Lung (tissue), 12 donors: Measurements from ENCODE around the gene ADAMTS14. TPM values are rescaled to one million over a fixed set of nuclear protein-coding genes. Genes with fewer than 3 reads are reported as not detected.

ENCODE experiments used
- ATAC-seq: fragments of 200-7000 bp; cut with Tn5 transposase; one replicate; pipeline ENCODE4 v1.9.1; 2020; ENCODE audit warnings: moderate number of reproducible peaks; ENCODE audit not compliant: insufficient read depth, low FRiP score
- DNase-seq, 3 donors: peaks; one replicate each; pipeline ENCODE4 v3.0.0-alpha.2; 2013 to 2017
- H3K27ac ChIP-seq, 2 donors: one replicate each; pipeline ENCODE4 v1.5.1; 2013; ENCODE audit warnings: mild to moderate bottlenecking in 2 of 2, moderate library complexity in 2 of 2, control low read depth in 1 of 2, inconsistent platforms in 1 of 2, low read depth in 1 of 2, low read length in 1 of 2
- H3K27me3 ChIP-seq, 3 donors: one replicate each; pipeline ENCODE4 v1.5.1; 2013; ENCODE audit warnings: low read length in 2 of 3; ENCODE audit not compliant: control insufficient read depth in 3 of 3, insufficient read depth in 3 of 3
- H3K36me3 ChIP-seq, 4 donors: one replicate each; pipeline ENCODE4 v1.5.1; 2013; ENCODE audit warnings: low read length in 4 of 4, mild to moderate bottlenecking in 1 of 4, moderate library complexity in 1 of 4; ENCODE audit not compliant: control insufficient read depth in 4 of 4, insufficient read depth in 4 of 4
- H3K4me1 ChIP-seq, 5 donors: one replicate each; pipeline ENCODE4 v1.5.1; 2013; ENCODE audit warnings: low read length in 5 of 5, mild to moderate bottlenecking in 2 of 5, moderate library complexity in 1 of 5; ENCODE audit not compliant: control insufficient read depth in 5 of 5, insufficient read depth in 5 of 5
- H3K4me3 ChIP-seq: one replicate; pipeline ENCODE4 v1.5.1; 2013; ENCODE audit warnings: mild to moderate bottlenecking, control low read depth, moderate library complexity
- H3K9ac ChIP-seq, 2 donors: one replicate each; pipeline ENCODE4 v1.5.1; 2013; ENCODE audit warnings: low read length in 2 of 2, control low read depth in 1 of 2; ENCODE audit not compliant: insufficient read depth in 1 of 2
- H3K9me3 ChIP-seq, 4 donors: one replicate each; pipeline ENCODE4 v1.5.1; 2013; ENCODE audit warnings: low read length in 3 of 4, mild to moderate bottlenecking in 1 of 4, moderate library complexity in 1 of 4; ENCODE audit not compliant: control insufficient read depth in 4 of 4, insufficient read depth in 3 of 4
- CTCF ChIP-seq: IDR thresholded peaks from 2 replicates; pipeline ENCODE4 v1.5.1; 2012; ENCODE audit warnings: mild to moderate bottlenecking; ENCODE audit errors: control extremely low read depth, extremely low read depth
- WGBS, 2 donors: extraction: QIAGEN DNeasy Blood & Tissue Kit; methylation state at CpG; one replicate each; pipeline ENCODE4 v1.1.7; 2013; 5-methylcytosine and 5-hydroxymethylcytosine counted together
- polyA plus RNA-seq, 2 donors: library from polyadenylated mRNA; stranded (reverse); fragments of 200-250 nt; gene quantifications; one replicate each; pipeline ENCODE4 v1.2.1, GENCODE V29; 2013
- total RNA-seq, 2 donors: library from RNA; depleted of rRNA in 1 of 2; stranded (reverse); fragments of >200 nt in 1 of 2; gene quantifications; one replicate each; pipeline ENCODE4 v1.2.1, GENCODE V29; 2014 to 2021
- donor health status: control.
- donor health status: control.
- donor health status: Bipolar disorder and iron deficiency.
- donor health status: healthy.
- donor health status: DM: yes; HTN: yes; CAD: no.

The ADAMTS14 gene
- total and polyA plus RNA-seq, 4 donors: 0.47 to 3.9 (median 1.2) TPM

GRCh38 chr10:70780772-70781171, 108.5 kb downstream of the ADAMTS14 start:
- Histone ChIP-seq H3K36me3 (no peaks in the 10 kb centered on the region), H3K27ac (no peak overlapping the region), H3K9ac (no peak overlapping the region), H3K4me3 (no peak overlapping the region), H3K27me3 (no peaks in the 10 kb centered on the region), H3K4me1 (peaks cover 0 to 15% (median 0%) of the 10 kb centered on the region in 5 donors), H3K9me3 (no peaks in the 10 kb centered on the region)
- no peak for ATAC-seq
- no peak for DNase-seq
- TF ChIP-seq CTCF: no peak
- WGBS, 2 donors: 96 to 97% methylated on average over 4 of the region's 4 CpGs

- TF ChIP-seq CTCF: no peak
- no peak for DNase-seq
- 94 to 98% methylated on average over 8 of the region's 8 CpGs for WGBS, 2 donors
These were observed 109.2 kb downstream of the ADAMTS14 start for GRCh38 chr10:70781461-70782051.

GRCh38 chr10:70782086-70782745, 109.9 kb downstream of the ADAMTS14 start:
- no peak for TF ChIP-seq CTCF
- H3K9ac ChIP-seq: no peak overlapping the region
- peaks cover 0 to 12% (median 0%) of the 10 kb centered on the region in 5 donors for H3K4me1 ChIP-seq
- DNase-seq (peak; percentile 33 to 71 (median 46)), ATAC-seq (no peak)
- H3K9me3 ChIP-seq: no peaks in the 10 kb centered on the region
- no peak overlapping the region for H3K4me3 ChIP-seq
- H3K27ac ChIP-seq: no peak overlapping the region
- no peaks in the 10 kb centered on the region for H3K27me3 ChIP-seq
- no peaks in the 10 kb centered on the region for H3K36me3 ChIP-seq
- WGBS, 2 donors: 70 to 72% methylated on average over 4 of the region's 4 CpGs

More at GRCh38 chr10:70781461-70782051, 109.2 kb downstream of the ADAMTS14 start:
- no peaks in the 10 kb centered on the region for H3K27me3 ChIP-seq
- no peaks in the 10 kb centered on the region for H3K36me3 ChIP-seq
- no peak overlapping the region for H3K27ac ChIP-seq
- H3K9me3 ChIP-seq: no peaks in the 10 kb centered on the region
- no peak overlapping the region for H3K4me3 ChIP-seq
- H3K4me1 ChIP-seq: peaks cover 0 to 12% (median 0%) of the 10 kb centered on the region in 5 donors
- H3K9ac ChIP-seq: no peak overlapping the region
- no peak for ATAC-seq
